K562 (cell line): ENCODE measurements around the gene LINGO3. TPM values are rescaled to one million over a fixed set of nuclear protein-coding genes. Genes with fewer than 3 reads are reported as not detected.

ENCODE experiments used
- ATAC-seq: fragments of 200-7000 bp; cut with Tn5 transposase; 3 replicates; pipeline ENCODE4 v1.9.1; 2020; ENCODE audit warnings: moderate library complexity
- BruUV-seq: library from RNA; stranded (reverse); fragments of 400-500 nt; replicated peaks from 2 replicates; lab custom pipeline; 2021; lab: Mats Ljungman, UMichigan
- CTCF ChIA-PET: fragments of 300-600 bp; formaldehyde crosslinking; extraction: SDS; loops from one replicate; lab custom pipeline; 2021; ENCODE audit warnings: low intra/inter-chr PET ratio; lab: Yijun Ruan, JAX
- POLR2A ChIA-PET: fragments of 300-600, 350-650 bp; sonication (Branson Sonifier 250); formaldehyde crosslinking; extraction: SDS; loops from one replicate; lab custom pipeline; 2021; ENCODE audit warnings: antibody characterized with exemption, inconsistent platforms; lab: Yijun Ruan, JAX
- DNase-seq, 4 experiments: peaks; one replicate each; pipeline versions ENCODE4 v3.0.0 to v3.0.0-alpha.2; 2011 to 2018; ENCODE audit warnings: low spot score in 3 of 4, mixed read lengths in 3 of 4; ENCODE audit errors: extremely low read depth in 1 of 4
- FAIRE-seq: peaks from 2 replicates; lab custom pipeline; 2011; peaks lifted over from hg19 to GRCh38; lab: Jason Lieb, UNC
- H2AFZ ChIP-seq: 2 replicates; pipeline ENCODE4 v1.6.0; 2011; ENCODE audit warnings: low read depth, low read length, control low read depth, inconsistent platforms
- H3K27ac ChIP-seq: fragments of 200-600 bp; 3 replicates; pipeline ENCODE4 v1.8.0; 2011; ENCODE audit warnings: low read depth, mild to moderate bottlenecking, control low read depth, inconsistent platforms, low read length, moderate library complexity, mixed read lengths; ENCODE audit errors: extremely low read depth
- H3K27me3 ChIP-seq, 2 experiments: fragments of 300-600 bp in 1 of 2; 2 replicates in 1 of 2; 3 replicates in 1 of 2; pipeline versions ENCODE4 v1.6.0 to v1.8.0; 2011; ENCODE audit warnings: inconsistent platforms in 2 of 2, low read length in 2 of 2, mild to moderate bottlenecking in 1 of 2, mixed read lengths in 1 of 2, moderate library complexity in 1 of 2; ENCODE audit not compliant: control insufficient read depth in 2 of 2, insufficient read depth in 2 of 2
- H3K36me3 ChIP-seq: fragments of 300-600 bp; 3 replicates; pipeline ENCODE4 v1.8.0; 2011; ENCODE audit warnings: mild to moderate bottlenecking, low read length, inconsistent platforms; ENCODE audit not compliant: control insufficient read depth, insufficient read depth
- H3K4me1 ChIP-seq, 2 experiments: fragments of 200-600 bp in 1 of 2; replicated peaks in 1 of 2; 2 replicates in 1 of 2; 3 replicates in 1 of 2; pipeline versions ENCODE4 v1.5.1 to v1.8.0; 2011; ENCODE audit warnings: inconsistent platforms in 2 of 2, low read length in 2 of 2, mild to moderate bottlenecking in 1 of 2, mixed read lengths in 1 of 2, moderate library complexity in 1 of 2; ENCODE audit not compliant: control insufficient read depth in 2 of 2, insufficient read depth in 2 of 2
- H3K4me2 ChIP-seq: 2 replicates; pipeline ENCODE4 v1.6.1; 2011; ENCODE audit warnings: low read length, control low read depth, inconsistent platforms, mixed read lengths; ENCODE audit not compliant: insufficient read depth
- H3K4me3 ChIP-seq: fragments of 200-600 bp; sonication (generic), shearing (Covaris generic); 2 replicates; pipeline ENCODE4 v1.5.1; 2016; ENCODE audit warnings: control low read depth, inconsistent platforms
- H3K79me2 ChIP-seq: fragments of 200-600 bp; 3 replicates; pipeline ENCODE4 v1.8.0; 2011; ENCODE audit warnings: low read length, inconsistent platforms; ENCODE audit not compliant: control insufficient read depth, insufficient read depth
- H3K9ac ChIP-seq, 2 experiments: 2 replicates each; pipeline versions ENCODE4 v1.6.0 to v1.6.1; 2011; ENCODE audit warnings: low read depth in 2 of 2, low read length in 2 of 2, control low read depth in 1 of 2, inconsistent platforms in 1 of 2, mild to moderate bottlenecking in 1 of 2, mixed read lengths in 1 of 2; ENCODE audit not compliant: insufficient read depth in 1 of 2
- H3K9me1 ChIP-seq: one replicate; pipeline ENCODE4 v1.6.0; 2011; ENCODE audit warnings: inconsistent platforms, mild to moderate bottlenecking, low read length, moderate library complexity; ENCODE audit not compliant: control insufficient read depth, insufficient read depth
- H3K9me3 ChIP-seq: replicated peaks from 2 replicates; pipeline ENCODE4 v1.5.1; 2011; ENCODE audit warnings: low read depth, low read length, inconsistent platforms; ENCODE audit not compliant: control insufficient read depth, insufficient read depth
- H4K20me1 ChIP-seq: replicated peaks from 2 replicates; pipeline ENCODE4 v1.6.1; 2011; ENCODE audit warnings: low read length, inconsistent platforms, mixed read lengths; ENCODE audit not compliant: control insufficient read depth, insufficient read depth
- ARNT ChIP-seq, 2 experiments: fragments of 450-650 bp; IDR thresholded peaks; 2 replicates each; pipeline ENCODE4 v1.6.1; 2016; ENCODE audit warnings: mild to moderate bottlenecking in 1 of 2
- BCOR ChIP-seq: fragments of 450-650 bp; IDR thresholded peaks from 2 replicates; pipeline ENCODE4 v1.6.1; 2016
- BRD9 ChIP-seq: fragments of 450-650 bp; IDR thresholded peaks from 2 replicates; pipeline ENCODE4 v1.6.1; 2018; ENCODE audit warnings: low read depth; ENCODE audit not compliant: partially characterized antibody
- KDM1A ChIP-seq, 2 experiments: fragments of 450-650 bp; IDR thresholded peaks; 2 replicates each; pipeline ENCODE4 v1.6.1; 2016; ENCODE audit warnings: mild to moderate bottlenecking in 2 of 2
- KHSRP ChIP-seq: fragments of 450-650 bp; IDR thresholded peaks from 2 replicates; pipeline ENCODE4 v1.6.1; 2017
- PPARD ChIP-seq: fragments of 250-450 bp; sonication (Bioruptor Pico); IDR thresholded peaks from 2 replicates; pipeline ENCODE4 v1.8.0; 2022; ENCODE audit warnings: inconsistent platforms, mild to moderate bottlenecking, moderate library complexity
- RBM15 ChIP-seq: fragments of 200-400 bp; formaldehyde crosslinking; IDR thresholded peaks from 2 replicates; pipeline ENCODE4 v1.6.1; 2018; ENCODE audit warnings: mild to moderate bottlenecking, low read length, moderate library complexity; ENCODE audit not compliant: insufficient read depth
- ZNF121 ChIP-seq: sonication (generic); formaldehyde crosslinking; conservative IDR thresholded peaks from 2 replicates; pipeline ENCODE4 v1.8.0; 2022; ENCODE audit warnings: missing genetic modification reagents
- ZNF384 ChIP-seq: IDR thresholded peaks from 2 replicates; pipeline ENCODE4 v1.6.1; 2012; ENCODE audit warnings: low read depth, low read length, improper control_type of control experiment
- WGBS: fragments of 100-300 bp; shearing (Covaris generic); methylation state at CpG from one replicate; pipeline ENCODE4 v1.1.6; 2016; ENCODE audit warnings: low coverage, mixed read lengths; ENCODE audit not compliant: insufficient coverage; ENCODE audit errors: missing lambda C conversion rate; 5-methylcytosine and 5-hydroxymethylcytosine counted together
- in situ Hi-C: fragments of 300-500 bp; cut with MboI; formaldehyde crosslinking; loops from 4 replicates; pipeline ENCODE4 v1.15.0; 2018; ENCODE audit warnings: inconsistent platforms, mixed read lengths
- intact Hi-C: fragments of 100-400 bp; cut with micrococcal nuclease; formaldehyde crosslinking; loops from 2 replicates; pipeline ENCODE4 v1.14.2; 2022
- polyA plus RNA-seq, 8 experiments: library from polyadenylated mRNA; depleted of rRNA in 4 of 8; stranded (reverse) in 5 of 8; unstranded in 3 of 8; fragments of >200 nt; fragmentation: Nextera tagmentation in 2 of 8; fragmentation: Illumina TruSeq in 1 of 8; extraction: Ambion mirVana in 2 of 8; extraction: Trizol in 1 of 8; gene quantifications; 2 replicates each; pipeline versions ENCODE4 v1.2.1 to v1.2.3, GENCODE V29; 2011 to 2014; ENCODE audit warnings: inconsistent platforms in 1 of 8, missing spikeins in 1 of 8
- total RNA-seq, 7 experiments: library from RNA; depleted of rRNA in 6 of 7; stranded (reverse); fragments of >200 nt in 6 of 7; fragmentation: Illumina TruSeq in 2 of 7; extraction: Trizol in 2 of 7; gene quantifications; 2 replicates each; pipeline versions ENCODE4 v1.2.1 to v1.2.3, GENCODE V29; 2011 to 2021; ENCODE audit warnings: low replicate concordance in 1 of 7
- TF ChIP-seq, protein P1 (sequence below), 2 experiments: fragments of 450-650 bp in 1 of 2; sonication (generic) in 1 of 2; formaldehyde crosslinking in 1 of 2; IDR thresholded peaks; 2 replicates each; pipeline versions ENCODE4 v1.7.1 to v1.9.0; 2016 to 2022; ENCODE audit warnings: inconsistent platforms in 1 of 2, mild to moderate bottlenecking in 1 of 2, missing genetic modification reagents in 1 of 2

Gene LINGO3
- total and polyA plus RNA-seq, 9 of the 15 experiments (the other 6 are each of a cell fraction or from before 2014, with no cell fraction given) = 0.03 to 0.05 (median 0.03) TPM; not detected in 6

GRCh38 chr19:2283835-2284507, 24.0 kb downstream of the LINGO3 start:
- no peaks in the 10 kb centered on the region for H3K27me3 ChIP-seq
- ChIA-PET POLR2A (interaction anchor here (0.6 to 0.7 kb wide), 3 partner anchors 15 to 133 kb away, joined by 3 to 4 read pairs (median 3); no protein-coding TSS in a partner anchor), CTCF (no interaction called here)

More at GRCh38 chr19:2283835-2284507, 24.0 kb downstream of the LINGO3 start:
- in situ Hi-C loops (loop anchor here (5.0 kb wide), 1 partner anchor 103 kb away; no protein-coding TSS in a partner anchor), intact Hi-C loops (no loop called here)
- WGBS = 77% methylated on average over 8 of the region's 8 CpGs
- H3K27ac ChIP-seq = no peak overlapping the region
- no peaks in the 10 kb centered on the region for H3K36me3 ChIP-seq
- no peaks in the 10 kb centered on the region for H3K79me2 ChIP-seq
- ATAC-seq (no peak), FAIRE-seq (no peak), DNase-seq (no peak)
- no peaks in the 10 kb centered on the region for H4K20me1 ChIP-seq
- no peak overlapping the region for H3K4me3 ChIP-seq
- peaks cover 2% of the 10 kb centered on the region for H3K9me1 ChIP-seq
- no peak overlapping the region for H2AFZ ChIP-seq
- H3K9me3 ChIP-seq = no peaks in the 10 kb centered on the region
- TF ChIP-seq KDM1A (IDR thresholded peaks at IDR 0.05) (peak in 1 of 2 experiments; percentile 32; a peak in 1 of 4 replicates), KHSRP (no peak), ZNF384 (peak; percentile 71), PPARD (CRISPR knock-in tag) (no peak), ZNF121 (CRISPR knock-in tag) (peak; percentile 99), RBM15 (no peak), BCOR (0 out of 2 replicates have a peak, but pooled peaks have one; percentile 8), BRD9 (no peak), ARNT (IDR thresholded peaks at IDR 0.05) (no peak)
- TF ChIP-seq, protein P1, sequence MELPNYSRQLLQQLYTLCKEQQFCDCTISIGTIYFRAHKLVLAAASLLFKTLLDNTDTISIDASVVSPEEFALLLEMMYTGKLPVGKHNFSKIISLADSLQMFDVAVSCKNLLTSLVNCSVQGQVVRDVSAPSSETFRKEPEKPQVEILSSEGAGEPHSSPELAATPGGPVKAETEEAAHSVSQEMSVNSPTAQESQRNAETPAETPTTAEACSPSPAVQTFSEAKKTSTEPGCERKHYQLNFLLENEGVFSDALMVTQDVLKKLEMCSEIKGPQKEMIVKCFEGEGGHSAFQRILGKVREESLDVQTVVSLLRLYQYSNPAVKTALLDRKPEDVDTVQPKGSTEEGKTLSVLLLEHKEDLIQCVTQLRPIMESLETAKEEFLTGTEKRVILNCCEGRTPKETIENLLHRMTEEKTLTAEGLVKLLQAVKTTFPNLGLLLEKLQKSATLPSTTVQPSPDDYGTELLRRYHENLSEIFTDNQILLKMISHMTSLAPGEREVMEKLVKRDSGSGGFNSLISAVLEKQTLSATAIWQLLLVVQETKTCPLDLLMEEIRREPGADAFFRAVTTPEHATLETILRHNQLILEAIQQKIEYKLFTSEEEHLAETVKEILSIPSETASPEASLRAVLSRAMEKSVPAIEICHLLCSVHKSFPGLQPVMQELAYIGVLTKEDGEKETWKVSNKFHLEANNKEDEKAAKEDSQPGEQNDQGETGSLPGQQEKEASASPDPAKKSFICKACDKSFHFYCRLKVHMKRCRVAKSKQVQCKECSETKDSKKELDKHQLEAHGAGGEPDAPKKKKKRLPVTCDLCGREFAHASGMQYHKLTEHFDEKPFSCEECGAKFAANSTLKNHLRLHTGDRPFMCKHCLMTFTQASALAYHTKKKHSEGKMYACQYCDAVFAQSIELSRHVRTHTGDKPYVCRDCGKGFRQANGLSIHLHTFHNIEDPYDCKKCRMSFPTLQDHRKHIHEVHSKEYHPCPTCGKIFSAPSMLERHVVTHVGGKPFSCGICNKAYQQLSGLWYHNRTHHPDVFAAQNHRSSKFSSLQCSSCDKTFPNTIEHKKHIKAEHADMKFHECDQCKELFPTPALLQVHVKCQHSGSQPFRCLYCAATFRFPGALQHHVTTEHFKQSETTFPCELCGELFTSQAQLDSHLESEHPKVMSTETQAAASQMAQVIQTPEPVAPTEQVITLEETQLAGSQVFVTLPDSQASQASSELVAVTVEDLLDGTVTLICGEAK (IDR thresholded peaks at IDR 0.05) = peak; percentile 99
- TF ChIP-seq, protein P1 (CRISPR knock-in tag; IDR thresholded peaks at IDR 0.05) = peak; percentile 98
- H3K4me2 ChIP-seq = no peak overlapping the region
- no peak overlapping the region for H3K9ac ChIP-seq
- peaks cover 4 to 32% of the 10 kb centered on the region in 2 experiments for H3K4me1 ChIP-seq
- BruUV-seq = no TSS peak
